Measurements from ENCODE around the gene NES.

NES gene

DNA sequence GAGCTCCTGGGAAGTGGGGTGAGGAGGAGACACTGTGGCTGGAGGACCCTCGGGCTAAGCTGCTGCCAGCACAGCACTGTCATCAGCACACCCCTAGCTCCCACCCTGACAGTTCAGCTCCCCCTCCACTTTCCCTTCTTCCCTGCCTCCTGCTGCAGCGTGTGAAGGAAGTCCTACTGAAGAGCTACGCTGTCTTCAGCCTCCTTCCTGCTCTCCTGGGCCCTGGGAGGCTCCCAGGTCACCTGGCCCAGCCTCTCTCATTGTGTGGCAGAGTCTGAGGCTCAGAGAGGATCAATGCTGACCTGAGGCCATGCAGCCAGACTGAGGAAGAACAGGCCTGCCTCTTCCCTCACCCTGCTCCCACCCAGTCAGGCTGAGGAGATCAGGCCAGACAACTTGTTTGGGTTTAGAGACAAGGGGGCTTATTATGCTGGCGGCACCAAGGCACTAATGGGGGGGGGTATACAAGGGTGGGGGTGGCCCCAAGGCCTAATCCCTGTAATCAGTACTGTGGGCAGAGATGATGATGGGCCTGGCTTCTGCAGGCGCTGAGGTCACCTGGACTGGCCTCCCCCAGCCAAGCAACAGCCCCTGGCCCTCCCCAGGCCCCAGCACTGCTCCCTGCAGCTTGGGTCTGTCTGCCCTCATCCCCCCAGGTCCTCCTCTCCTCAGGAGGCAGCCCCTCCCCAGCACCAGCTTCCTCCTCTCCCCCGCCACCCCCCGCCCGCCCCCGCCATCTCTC is 9.1 kb downstream of the NES start:
- no peak for DNase-seq
- in situ Hi-C loops (cut with MboI; ENCODE audit: low pct_unique_long_range_greater_than_20kb, low sequenced_read_pairs): no loop called here

GRCh38 chr1:156667610-156667967 is 9.6 kb downstream of the NES start:
- in situ Hi-C loops (cut with MboI; ENCODE audit: low pct_unique_long_range_greater_than_20kb, low sequenced_read_pairs): no loop called here
- no peak for DNase-seq

- DNase-seq: no peak
- in situ Hi-C loops (cut with MboI; ENCODE audit: low pct_unique_long_range_greater_than_20kb, low sequenced_read_pairs): no loop called here
Observed at GRCh38 chr1:156666862-156667609, 10.2 kb downstream of the NES start.

DNA sequence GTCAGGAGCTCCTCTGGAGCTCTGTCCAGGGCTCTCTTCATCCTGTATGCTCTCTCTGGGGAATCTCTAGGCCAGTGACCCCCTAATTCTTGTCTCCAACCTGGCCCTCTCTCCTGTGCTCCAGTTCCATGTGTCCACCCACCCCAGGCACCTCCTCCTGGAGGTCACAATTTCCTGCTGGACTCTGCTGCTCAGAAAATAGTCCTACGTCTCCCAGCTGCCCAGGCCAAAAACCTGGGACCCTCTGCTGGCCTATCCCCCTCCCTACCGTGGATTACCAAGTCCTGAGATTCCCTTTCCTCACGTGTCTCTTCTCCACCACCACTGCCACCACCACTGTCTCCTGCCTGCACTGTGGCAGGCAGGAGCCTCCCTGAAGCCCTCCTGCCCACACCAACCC is 11.7 kb downstream of the NES start:
- in situ Hi-C loops (cut with MboI; ENCODE audit: low pct_unique_long_range_greater_than_20kb, low sequenced_read_pairs): no loop called here
- no peak for DNase-seq

GRCh38 chr1:156664767-156665411 is 12.3 kb downstream of the NES start:
- peak; percentile 32 for DNase-seq
- in situ Hi-C loops (cut with MboI; ENCODE audit: low pct_unique_long_range_greater_than_20kb, low sequenced_read_pairs): no loop called here

GRCh38 chr1:156664046-156664766 is 13.0 kb downstream of the NES start:
- no peak for DNase-seq
- in situ Hi-C loops (cut with MboI; ENCODE audit: low pct_unique_long_range_greater_than_20kb, low sequenced_read_pairs): no loop called here

- in situ Hi-C loops (cut with MboI; ENCODE audit: low pct_unique_long_range_greater_than_20kb, low sequenced_read_pairs): no loop called here
Observed at GRCh38 chr1:156663178-156663577, 14.0 kb downstream of the NES start.

DNA sequence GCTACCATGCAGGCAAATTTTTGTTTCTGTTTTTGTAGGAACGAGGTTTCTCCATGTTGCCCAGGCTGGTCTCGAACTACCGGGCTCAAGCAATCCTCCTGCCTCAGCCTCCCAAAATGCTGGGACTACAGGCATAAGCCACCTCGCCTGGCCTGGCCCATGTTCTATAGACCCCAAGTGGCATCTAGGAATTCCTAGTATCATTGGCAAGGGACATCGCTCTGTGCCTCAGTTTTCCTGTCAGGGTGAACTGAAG is 14.5 kb downstream of the NES start:
- in situ Hi-C loops (cut with MboI; ENCODE audit: low pct_unique_long_range_greater_than_20kb, low sequenced_read_pairs): no loop called here

More at GRCh38 chr1:156663178-156663577, 14.0 kb downstream of the NES start:
- no peak for DNase-seq

GRCh38 chr1:156662005-156662799 is 15.0 kb downstream of the NES start:
- DNase-seq: no peak

More for the DNA sequence above, 14.5 kb downstream of the NES start:
- no peak for DNase-seq

GRCh38 chr1:156660752-156661112 is 16.5 kb downstream of the NES start:
- in situ Hi-C loops (cut with MboI; ENCODE audit: low pct_unique_long_range_greater_than_20kb, low sequenced_read_pairs): no loop called here
- DNase-seq: no peak

More at GRCh38 chr1:156662005-156662799, 15.0 kb downstream of the NES start:
- in situ Hi-C loops (cut with MboI; ENCODE audit: low pct_unique_long_range_greater_than_20kb, low sequenced_read_pairs): no loop called here

GRCh38 chr1:156659988-156660751 is 17.0 kb downstream of the NES start:
- peak; percentile 96 for DNase-seq
- in situ Hi-C loops (cut with MboI; ENCODE audit: low pct_unique_long_range_greater_than_20kb, low sequenced_read_pairs): no loop called here

- in situ Hi-C loops (cut with MboI; ENCODE audit: low pct_unique_long_range_greater_than_20kb, low sequenced_read_pairs): no loop called here
- DNase-seq: no peak
Observed at GRCh38 chr1:156659661-156659987, 17.6 kb downstream of the NES start.

GRCh38 chr1:156658945-156659574 is 18.1 kb downstream of the NES start:
- in situ Hi-C loops (cut with MboI; ENCODE audit: low pct_unique_long_range_greater_than_20kb, low sequenced_read_pairs): no loop called here
- no peak for DNase-seq

- in situ Hi-C loops (cut with MboI; ENCODE audit: low pct_unique_long_range_greater_than_20kb, low sequenced_read_pairs): no loop called here
- DNase-seq: no peak
Observed at GRCh38 chr1:156658496-156658895, 18.7 kb downstream of the NES start.

DNA sequence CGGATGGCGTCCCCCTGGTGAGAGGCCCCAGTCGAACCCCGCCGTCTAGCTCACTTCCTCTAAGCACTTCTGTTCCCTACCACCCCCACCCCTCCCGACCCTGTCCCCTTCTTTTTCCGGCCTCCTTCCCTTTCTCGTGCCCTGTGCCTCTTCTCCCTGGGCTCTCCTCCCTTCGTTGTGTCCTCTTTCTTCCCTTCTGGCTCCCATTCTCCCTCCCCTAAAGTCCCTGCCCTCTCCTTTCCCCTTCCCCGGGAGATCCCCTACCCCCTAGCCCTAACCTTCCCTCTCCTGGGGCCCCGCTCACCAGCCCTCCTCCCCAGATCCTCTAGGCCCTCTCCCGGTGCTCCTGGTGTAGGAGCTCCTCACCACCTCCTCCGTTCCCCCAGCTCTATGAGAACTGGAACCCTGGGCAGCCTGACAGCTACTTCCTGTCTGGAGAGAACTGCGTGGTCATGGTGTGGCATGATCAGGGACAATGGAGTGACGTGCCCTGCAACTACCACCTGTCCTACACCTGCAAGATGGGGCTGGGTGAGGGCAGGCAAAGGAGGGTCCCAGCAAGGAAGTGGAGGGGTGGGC is 19.4 kb downstream of the NES start:
- in situ Hi-C loops (cut with MboI; ENCODE audit: low pct_unique_long_range_greater_than_20kb, low sequenced_read_pairs): no loop called here
- DNase-seq: no peak

GRCh38 chr1:156656806-156657740 is 20.1 kb downstream of the NES start:
- in situ Hi-C loops (cut with MboI; ENCODE audit: low pct_unique_long_range_greater_than_20kb, low sequenced_read_pairs): no loop called here
- DNase-seq: peak; percentile 55

All from KBM-7 (cell line).